ENCODE results near the gene NANP. TPM values are rescaled to one million over a fixed set of nuclear protein-coding genes. Genes with fewer than 3 reads are reported as not detected.

The NANP gene
- total RNA-seq, 1 experiment from 2014 or later: 15.9 TPM

GRCh38 chr20:25574411-25574810 is 49.4 kb downstream of the NANP start:
- Histone ChIP-seq H3K4me3 (ENCODE audit: low read depth, low read length, poor library complexity, severe bottlenecking) (no peak overlapping the region), H3K4me1 (ENCODE audit: insufficient read depth, low read length, poor library complexity, severe bottlenecking) (no peaks in the 10 kb centered on the region), H3K9me3 (ENCODE audit: low read depth, low read length, poor library complexity, severe bottlenecking) (no peaks in the 10 kb centered on the region), H3K36me3 (ENCODE audit: insufficient read depth, low read length, poor library complexity, severe bottlenecking) (peaks cover 3% of the 10 kb centered on the region), H3K27me3 (replicated peaks; ENCODE audit: insufficient read depth, low read depth, low read length, poor library complexity) (no peaks in the 10 kb centered on the region), H3K27ac (ENCODE audit: low read depth, low read length, poor library complexity, severe bottlenecking) (no peak overlapping the region)
- no peak for TF ChIP-seq EZH2 (IDR thresholded peaks at IDR 0.05; ENCODE audit: borderline replicate concordance, low read depth, low read length, poor library complexity, severe bottlenecking)
- TF ChIP-seq, protein P1, sequence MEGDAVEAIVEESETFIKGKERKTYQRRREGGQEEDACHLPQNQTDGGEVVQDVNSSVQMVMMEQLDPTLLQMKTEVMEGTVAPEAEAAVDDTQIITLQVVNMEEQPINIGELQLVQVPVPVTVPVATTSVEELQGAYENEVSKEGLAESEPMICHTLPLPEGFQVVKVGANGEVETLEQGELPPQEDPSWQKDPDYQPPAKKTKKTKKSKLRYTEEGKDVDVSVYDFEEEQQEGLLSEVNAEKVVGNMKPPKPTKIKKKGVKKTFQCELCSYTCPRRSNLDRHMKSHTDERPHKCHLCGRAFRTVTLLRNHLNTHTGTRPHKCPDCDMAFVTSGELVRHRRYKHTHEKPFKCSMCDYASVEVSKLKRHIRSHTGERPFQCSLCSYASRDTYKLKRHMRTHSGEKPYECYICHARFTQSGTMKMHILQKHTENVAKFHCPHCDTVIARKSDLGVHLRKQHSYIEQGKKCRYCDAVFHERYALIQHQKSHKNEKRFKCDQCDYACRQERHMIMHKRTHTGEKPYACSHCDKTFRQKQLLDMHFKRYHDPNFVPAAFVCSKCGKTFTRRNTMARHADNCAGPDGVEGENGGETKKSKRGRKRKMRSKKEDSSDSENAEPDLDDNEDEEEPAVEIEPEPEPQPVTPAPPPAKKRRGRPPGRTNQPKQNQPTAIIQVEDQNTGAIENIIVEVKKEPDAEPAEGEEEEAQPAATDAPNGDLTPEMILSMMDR (conservative IDR thresholded peaks at IDR 0.05; ENCODE audit: low read depth, low read length): 0 out of 2 replicates have a peak, but pooled peaks have one; percentile 22
- no TSS peak for BruUV-seq (replicated peaks)
- POLR2A ChIA-PET (ENCODE audit: low non-redundant PET): interaction anchor here (0.6 kb wide), 1 partner anchor 20 kb away, joined by 3 read pairs; no protein-coding TSS in a partner anchor
- DNase-seq (ENCODE audit: low spot score): peak; percentile 11
- intact Hi-C loops (cut with micrococcal nuclease; ENCODE audit: unreplicated experiment): no loop called here
- CTCF ChIA-PET: no interaction called here

GRCh38 chr20:25573288-25574251 is 50.2 kb downstream of the NANP start:
- TF ChIP-seq, protein P1 (conservative IDR thresholded peaks at IDR 0.05; ENCODE audit: low read depth, low read length): no peak
- no peak for TF ChIP-seq EZH2 (IDR thresholded peaks at IDR 0.05; ENCODE audit: borderline replicate concordance, low read depth, low read length, poor library complexity, severe bottlenecking)
- no peak for DNase-seq (ENCODE audit: low spot score)
- H3K4me3 ChIP-seq (ENCODE audit: low read depth, low read length, poor library complexity, severe bottlenecking): no peak overlapping the region
- no TSS peak for BruUV-seq (replicated peaks)
- POLR2A ChIA-PET (ENCODE audit: low non-redundant PET): interaction anchor here (0.6 kb wide), 1 partner anchor 20 kb away, joined by 3 read pairs; no protein-coding TSS in a partner anchor
- H3K9me3 ChIP-seq (ENCODE audit: low read depth, low read length, poor library complexity, severe bottlenecking): no peaks in the 10 kb centered on the region
- CTCF ChIA-PET: no interaction called here
- intact Hi-C loops (cut with micrococcal nuclease; ENCODE audit: unreplicated experiment): no loop called here
- no peaks in the 10 kb centered on the region for H3K27me3 ChIP-seq (replicated peaks; ENCODE audit: insufficient read depth, low read depth, low read length, poor library complexity)
- H3K4me1 ChIP-seq (ENCODE audit: insufficient read depth, low read length, poor library complexity, severe bottlenecking): no peaks in the 10 kb centered on the region
- peaks cover 3% of the 10 kb centered on the region for H3K36me3 ChIP-seq (ENCODE audit: insufficient read depth, low read length, poor library complexity, severe bottlenecking)
- H3K27ac ChIP-seq (ENCODE audit: low read depth, low read length, poor library complexity, severe bottlenecking): no peak overlapping the region

DNA sequence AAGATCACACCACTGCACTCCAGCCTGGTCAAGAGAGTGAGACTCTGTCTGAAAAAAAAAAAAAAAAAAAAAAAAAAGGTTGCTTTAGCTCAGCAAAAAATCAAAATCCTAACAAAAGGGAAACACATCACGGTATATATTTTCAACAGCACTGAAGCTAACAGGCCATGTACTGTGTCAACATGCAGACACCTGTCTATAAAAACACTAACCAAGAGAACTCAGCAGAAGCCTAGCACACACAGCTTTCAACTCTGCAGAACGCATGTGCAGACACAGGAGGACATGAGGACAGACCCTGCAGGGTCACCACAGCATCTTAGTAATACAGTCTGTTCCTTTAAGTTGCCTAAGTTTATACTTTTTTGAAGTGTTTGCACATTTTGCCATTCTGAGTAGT is 52.0 kb downstream of the NANP start:
- Histone ChIP-seq H3K4me1 (ENCODE audit: insufficient read depth, low read length, poor library complexity, severe bottlenecking) (no peaks in the 10 kb centered on the region), H3K36me3 (ENCODE audit: insufficient read depth, low read length, poor library complexity, severe bottlenecking) (peaks cover 3% of the 10 kb centered on the region), H3K27me3 (replicated peaks; ENCODE audit: insufficient read depth, low read depth, low read length, poor library complexity) (no peaks in the 10 kb centered on the region), H3K27ac (ENCODE audit: low read depth, low read length, poor library complexity, severe bottlenecking) (no peak overlapping the region), H3K9me3 (ENCODE audit: low read depth, low read length, poor library complexity, severe bottlenecking) (no peaks in the 10 kb centered on the region), H3K4me3 (ENCODE audit: low read depth, low read length, poor library complexity, severe bottlenecking) (no peak overlapping the region)
- no TSS peak for BruUV-seq (replicated peaks)
- POLR2A ChIA-PET (ENCODE audit: low non-redundant PET): no interaction called here
- TF ChIP-seq EZH2 (IDR thresholded peaks at IDR 0.05; ENCODE audit: borderline replicate concordance, low read depth, low read length, poor library complexity, severe bottlenecking): no peak
- TF ChIP-seq, protein P1 (conservative IDR thresholded peaks at IDR 0.05; ENCODE audit: low read depth, low read length): no peak
- CTCF ChIA-PET: no interaction called here
- intact Hi-C loops (cut with micrococcal nuclease; ENCODE audit: unreplicated experiment): no loop called here
- no peak for DNase-seq (ENCODE audit: low spot score)

All from A673 (cell line).